Measurements from ENCODE around the gene TULP1. TPM values are rescaled to one million over a fixed set of nuclear protein-coding genes. Genes with fewer than 3 reads are reported as not detected.

The TULP1 gene
- total RNA-seq, 1 experiment from 2014 or later: not detected

DNA sequence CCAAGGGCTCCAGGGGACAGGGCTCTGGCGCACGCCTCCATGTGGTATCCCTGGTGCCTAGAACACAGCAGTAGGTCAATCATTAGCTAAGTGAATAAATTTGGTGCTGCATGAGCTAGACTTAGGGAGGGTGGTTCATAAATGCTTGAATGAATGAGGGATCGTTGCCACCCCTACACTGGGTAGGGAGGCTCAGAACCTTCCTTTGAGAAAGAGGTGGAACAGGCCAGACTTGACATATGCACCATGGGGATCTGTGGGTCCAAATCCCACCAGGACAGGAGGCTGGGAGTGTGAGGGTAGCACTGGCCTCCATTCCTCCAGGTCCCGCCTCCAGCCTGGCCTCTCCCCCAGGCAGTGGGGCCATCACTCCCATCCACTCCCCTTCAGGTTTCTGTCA, 29.6 kb downstream of the TULP1 start:
- BruUV-seq (replicated peaks): no TSS peak
- CTCF ChIA-PET: no interaction called here

DNA sequence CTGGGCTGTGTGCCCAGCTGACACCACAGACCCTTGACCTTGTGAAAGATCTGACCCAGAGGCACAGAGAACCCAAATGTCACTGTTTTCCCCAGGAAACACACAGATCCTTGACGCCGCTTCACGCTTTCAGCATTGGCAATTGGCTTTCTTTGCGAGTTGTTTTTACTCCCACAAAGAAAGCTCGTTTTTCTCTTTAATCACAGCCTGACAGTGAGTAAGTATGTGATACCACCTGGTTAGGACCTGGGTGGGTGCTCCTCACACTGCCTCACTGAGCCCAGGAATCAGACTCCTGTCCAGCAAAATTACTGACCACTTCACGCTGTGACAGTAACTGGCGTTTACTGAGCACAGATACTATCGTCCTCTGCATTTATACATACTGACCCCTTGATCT, 31.5 kb downstream of the TULP1 start:
- H3K9ac ChIP-seq (ENCODE audit: low read length): no peak overlapping the region
- BruUV-seq (replicated peaks): no TSS peak
- H3K9me2 ChIP-seq (replicated peaks; ENCODE audit: low read length): no peaks in the 10 kb centered on the region
- ATAC-seq: no peak
- no peak overlapping the region for H2AFZ ChIP-seq (ENCODE audit: low read length)
- H3K36me3 ChIP-seq (ENCODE audit: low read depth, low read length): no peaks in the 10 kb centered on the region
- DNase-seq: no peak
- H3F3A ChIP-seq (ENCODE audit: low read length, unreplicated experiment): no peaks in the 10 kb centered on the region
- H3K4me2 ChIP-seq (ENCODE audit: low read length): no peak overlapping the region
- no peak overlapping the region for H3K27ac ChIP-seq (ENCODE audit: low read length)
- intact Hi-C loops (cut with micrococcal nuclease): no loop called here
- no peaks in the 10 kb centered on the region for H3K27me3 ChIP-seq (ENCODE audit: low read length)
- peaks cover 20% of the 10 kb centered on the region for H3K4me1 ChIP-seq (ENCODE audit: insufficient read depth, low read length)
- no peaks in the 10 kb centered on the region for H3K79me2 ChIP-seq (ENCODE audit: low read length)
- H4K20me1 ChIP-seq (ENCODE audit: low read length): no peaks in the 10 kb centered on the region
- no peaks in the 10 kb centered on the region for H3K9me3 ChIP-seq (ENCODE audit: low read length)
- POLR2A ChIA-PET (ENCODE audit: unreplicated experiment): interaction anchor here (0.7 kb wide), 1 partner anchor 138 kb away, joined by 3 read pairs; no protein-coding TSS in a partner anchor
- CTCF ChIA-PET: no interaction called here
- TF ChIP-seq, protein P1, sequence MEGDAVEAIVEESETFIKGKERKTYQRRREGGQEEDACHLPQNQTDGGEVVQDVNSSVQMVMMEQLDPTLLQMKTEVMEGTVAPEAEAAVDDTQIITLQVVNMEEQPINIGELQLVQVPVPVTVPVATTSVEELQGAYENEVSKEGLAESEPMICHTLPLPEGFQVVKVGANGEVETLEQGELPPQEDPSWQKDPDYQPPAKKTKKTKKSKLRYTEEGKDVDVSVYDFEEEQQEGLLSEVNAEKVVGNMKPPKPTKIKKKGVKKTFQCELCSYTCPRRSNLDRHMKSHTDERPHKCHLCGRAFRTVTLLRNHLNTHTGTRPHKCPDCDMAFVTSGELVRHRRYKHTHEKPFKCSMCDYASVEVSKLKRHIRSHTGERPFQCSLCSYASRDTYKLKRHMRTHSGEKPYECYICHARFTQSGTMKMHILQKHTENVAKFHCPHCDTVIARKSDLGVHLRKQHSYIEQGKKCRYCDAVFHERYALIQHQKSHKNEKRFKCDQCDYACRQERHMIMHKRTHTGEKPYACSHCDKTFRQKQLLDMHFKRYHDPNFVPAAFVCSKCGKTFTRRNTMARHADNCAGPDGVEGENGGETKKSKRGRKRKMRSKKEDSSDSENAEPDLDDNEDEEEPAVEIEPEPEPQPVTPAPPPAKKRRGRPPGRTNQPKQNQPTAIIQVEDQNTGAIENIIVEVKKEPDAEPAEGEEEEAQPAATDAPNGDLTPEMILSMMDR (conservative IDR thresholded peaks at IDR 0.05; ENCODE audit: low read depth, low read length): no peak
- no peak for TF ChIP-seq EZH2phosphoT487 (IDR thresholded peaks at IDR 0.05; ENCODE audit: borderline replicate concordance, low read length)
- no peak for TF ChIP-seq EZH2 (IDR thresholded peaks at IDR 0.05; ENCODE audit: low read length, unreplicated experiment)
- no peak overlapping the region for H3K4me3 ChIP-seq (ENCODE audit: low read length)

More for the DNA sequence above, 29.6 kb downstream of the TULP1 start:
- Histone ChIP-seq H3K27me3 (ENCODE audit: low read length) (no peaks in the 10 kb centered on the region), H3F3A (ENCODE audit: low read length, unreplicated experiment) (no peaks in the 10 kb centered on the region), H3K9ac (ENCODE audit: low read length) (no peak overlapping the region), H4K20me1 (ENCODE audit: low read length) (no peaks in the 10 kb centered on the region), H3K79me2 (ENCODE audit: low read length) (peaks cover 6% of the 10 kb centered on the region; the same call in 1 of the 2 replicates), H3K4me3 (ENCODE audit: low read length) (no peak overlapping the region), H3K27ac (ENCODE audit: low read length) (no peak overlapping the region), H3K36me3 (ENCODE audit: low read depth, low read length) (no peaks in the 10 kb centered on the region), H3K9me3 (ENCODE audit: low read length) (no peaks in the 10 kb centered on the region), H3K9me2 (replicated peaks; ENCODE audit: low read length) (no peaks in the 10 kb centered on the region), H3K4me1 (ENCODE audit: insufficient read depth, low read length) (peaks cover 35% of the 10 kb centered on the region), H2AFZ (ENCODE audit: low read length) (no peak overlapping the region), H3K4me2 (ENCODE audit: low read length) (no peak overlapping the region)
- DNase-seq: no peak
- POLR2A ChIA-PET (ENCODE audit: unreplicated experiment): no interaction called here
- ATAC-seq: no peak
- no peak for TF ChIP-seq EZH2 (IDR thresholded peaks at IDR 0.05; ENCODE audit: low read length, unreplicated experiment)
- TF ChIP-seq, protein P1 (conservative IDR thresholded peaks at IDR 0.05; ENCODE audit: low read depth, low read length): no peak
- TF ChIP-seq EZH2phosphoT487 (IDR thresholded peaks at IDR 0.05; ENCODE audit: borderline replicate concordance, low read length): no peak
- intact Hi-C loops (cut with micrococcal nuclease): no loop called here

DNA sequence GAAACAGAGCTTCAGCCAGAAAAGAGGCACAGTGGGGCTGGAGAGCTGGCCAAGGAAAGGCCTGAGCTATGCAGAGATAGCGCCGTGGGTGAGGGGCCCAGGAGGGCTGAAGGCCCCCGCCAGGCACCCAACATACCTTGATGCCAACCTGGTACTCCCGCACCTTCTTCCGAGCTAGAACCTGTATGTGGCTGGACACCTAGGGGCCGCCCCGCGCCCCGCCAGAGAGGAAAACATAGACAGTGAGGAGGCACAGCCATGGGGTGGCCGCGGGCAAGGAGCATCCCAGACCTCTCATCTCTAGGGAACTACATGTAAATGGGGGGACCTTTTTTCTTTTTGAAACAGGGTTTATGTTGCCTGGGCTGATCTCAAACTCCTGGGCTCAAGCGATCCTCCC, 32.5 kb downstream of the TULP1 start:
- no peaks in the 10 kb centered on the region for H3K36me3 ChIP-seq (ENCODE audit: low read depth, low read length)
- no peak for DNase-seq
- H3F3A ChIP-seq (ENCODE audit: low read length, unreplicated experiment): no peaks in the 10 kb centered on the region
- H3K4me1 ChIP-seq (ENCODE audit: insufficient read depth, low read length): peaks cover 9% of the 10 kb centered on the region
- intact Hi-C loops (cut with micrococcal nuclease): no loop called here
- H2AFZ ChIP-seq (ENCODE audit: low read length): no peak overlapping the region
- H3K27ac ChIP-seq (ENCODE audit: low read length): no peak overlapping the region
- H3K79me2 ChIP-seq (ENCODE audit: low read length): no peaks in the 10 kb centered on the region
- no peaks in the 10 kb centered on the region for H3K9me2 ChIP-seq (replicated peaks; ENCODE audit: low read length)
- no peaks in the 10 kb centered on the region for H3K27me3 ChIP-seq (ENCODE audit: low read length)
- no TSS peak for BruUV-seq (replicated peaks)
- H3K4me2 ChIP-seq (ENCODE audit: low read length): no peak overlapping the region
- no peak overlapping the region for H3K4me3 ChIP-seq (ENCODE audit: low read length)
- TF ChIP-seq EZH2phosphoT487 (IDR thresholded peaks at IDR 0.05; ENCODE audit: borderline replicate concordance, low read length): no peak
- TF ChIP-seq, protein P1 (conservative IDR thresholded peaks at IDR 0.05; ENCODE audit: low read depth, low read length): no peak
- no peak for TF ChIP-seq EZH2 (IDR thresholded peaks at IDR 0.05; ENCODE audit: low read length, unreplicated experiment)
- no peak for ATAC-seq
- ChIA-PET CTCF (no interaction called here), POLR2A (ENCODE audit: unreplicated experiment) (no interaction called here)
- no peak overlapping the region for H3K9ac ChIP-seq (ENCODE audit: low read length)
- H3K9me3 ChIP-seq (ENCODE audit: low read length): no peaks in the 10 kb centered on the region
- H4K20me1 ChIP-seq (ENCODE audit: low read length): no peaks in the 10 kb centered on the region
